CD4-positive, CD25-positive, alpha-beta regulatory T cell (primary cell): ENCODE results near the gene MAPKAP1. TPM values are rescaled to one million over a fixed set of nuclear protein-coding genes. Genes with fewer than 3 reads are reported as not detected.

ENCODE experiments used
- ATAC-seq, 2 donors: fragments of 150-1000 bp; cut with Tn5 transposase; one replicate each; pipeline ENCODE4 v1.10.0; 2021; ENCODE audit warnings: low read depth in 2 of 2, moderate number of reproducible peaks in 2 of 2, moderate library complexity in 1 of 2
- DNase-seq, 3 donors: peaks; one replicate each; pipeline versions ENCODE4 v3.0.0 to v3.0.0-alpha.2; 2012 to 2022; ENCODE audit warnings: mixed read lengths in 1 of 3
- H3K27ac ChIP-seq: one replicate; pipeline ENCODE4 v1.7.0; 2013; ENCODE audit warnings: mild to moderate bottlenecking, low read length; ENCODE audit not compliant: insufficient read depth, poor library complexity, severe bottlenecking
- H3K27me3 ChIP-seq: one replicate; pipeline ENCODE4 v1.7.0; 2013; ENCODE audit warnings: low read length; ENCODE audit not compliant: control insufficient read depth, insufficient read depth
- H3K36me3 ChIP-seq: one replicate; pipeline ENCODE4 v1.7.0; 2013; ENCODE audit warnings: mild to moderate bottlenecking, low read length, moderate library complexity; ENCODE audit not compliant: control insufficient read depth, insufficient read depth
- H3K4me1 ChIP-seq: 2 replicates; pipeline ENCODE4 v1.7.0; 2013; ENCODE audit warnings: mild to moderate bottlenecking, low read length; ENCODE audit not compliant: insufficient read depth, control insufficient read depth, poor library complexity, severe bottlenecking
- H3K4me3 ChIP-seq: one replicate; pipeline ENCODE4 v1.7.0; 2013; ENCODE audit warnings: low read depth, mild to moderate bottlenecking, low read length, moderate library complexity
- H3K9me3 ChIP-seq, 2 experiments: 1 replicate in 1 of 2; 2 replicates in 1 of 2; pipeline ENCODE4 v1.7.0; 2013; ENCODE audit warnings: low read length in 2 of 2, mild to moderate bottlenecking in 1 of 2, moderate library complexity in 1 of 2; ENCODE audit not compliant: control insufficient read depth in 2 of 2
- H3K27ac Mint-ChIP-seq, 3 donors: one replicate each; pipeline ENCODE4 v1.8.0; 2020 to 2022; ENCODE audit warnings: mild to moderate bottlenecking in 3 of 3, mixed read lengths in 3 of 3, moderate library complexity in 2 of 3
- H3K27me3 Mint-ChIP-seq: one replicate; pipeline ENCODE4 v1.8.0; 2022; ENCODE audit warnings: mild to moderate bottlenecking, mixed read lengths
- H3K36me3 Mint-ChIP-seq: one replicate; pipeline ENCODE4 v1.8.0; 2020; ENCODE audit warnings: mixed read lengths
- H3K4me1 Mint-ChIP-seq, 4 donors: one replicate each; pipeline ENCODE4 v1.8.0; 2020 to 2022; ENCODE audit warnings: mixed read lengths in 4 of 4, mild to moderate bottlenecking in 1 of 4
- H3K4me3 Mint-ChIP-seq, 4 donors: one replicate each; pipeline ENCODE4 v1.8.0; 2020 to 2022; ENCODE audit warnings: mild to moderate bottlenecking in 4 of 4, mixed read lengths in 4 of 4, moderate library complexity in 3 of 4
- H3K9me3 Mint-ChIP-seq, 7 donors: one replicate each; pipeline ENCODE4 v1.8.0; 2020 to 2022; ENCODE audit warnings: mixed read lengths in 7 of 7, mild to moderate bottlenecking in 3 of 7, moderate library complexity in 2 of 7
- polyA plus RNA-seq, 4 donors: library from polyadenylated mRNA; unstranded; fragments of 300-500 nt; fragmentation: Illumina TruSeq; gene quantifications; one replicate each; pipeline ENCODE4 v1.2.3, GENCODE V29; 2021
- total RNA-seq: library from RNA; stranded (reverse); gene quantifications from one replicate; pipeline ENCODE4 v1.2.3, GENCODE V29; 2022

MAPKAP1 gene
- total and polyA plus RNA-seq, 5 donors from 2014 or later, result 40.8 to 53.2 (median 47.3) TPM

- DNase-seq (peak in 1 of 3 donors; percentile 46), ATAC-seq (peak; percentile 67)
- Histone ChIP-seq H3K4me1 (peaks cover 5% of the 10 kb centered on the region), H3K4me3 (no peak overlapping the region), H3K27me3 (no peaks in the 10 kb centered on the region), H3K9me3 (no peaks in the 10 kb centered on the region), H3K27ac (no peak overlapping the region), H3K36me3 (peaks cover 18% of the 10 kb centered on the region)
- H3K9me3 Mint-ChIP-seq, result no peaks in the 10 kb centered on the region
- H3K36me3 Mint-ChIP-seq, result peaks cover 22% of the 10 kb centered on the region
- no peak overlapping the region for H3K4me3 Mint-ChIP-seq
- H3K4me1 Mint-ChIP-seq, result peaks cover 10 to 14% (median 13%) of the 10 kb centered on the region in 4 donors
- H3K27me3 Mint-ChIP-seq, result no peaks in the 10 kb centered on the region
- H3K27ac Mint-ChIP-seq, result peak overlapping the region in 2 of 3 donors; percentile 45 to 66
Measured at GRCh38 chr9:125663127-125663526, 43.9 kb downstream of the MAPKAP1 start.

- Mint-ChIP-seq H3K9me3 (peaks cover 0 to 2% (median 0%) of the 10 kb centered on the region in 7 donors), H3K27ac (no peak overlapping the region), H3K4me1 (peaks cover 17 to 21% (median 18%) of the 10 kb centered on the region in 4 donors), H3K4me3 (no peak overlapping the region), H3K27me3 (no peaks in the 10 kb centered on the region), H3K36me3 (peaks cover 30% of the 10 kb centered on the region)
- Histone ChIP-seq H3K27me3 (no peaks in the 10 kb centered on the region), H3K36me3 (peaks cover 16% of the 10 kb centered on the region), H3K4me1 (peaks cover 5% of the 10 kb centered on the region), H3K9me3 (no peaks in the 10 kb centered on the region), H3K27ac (no peak overlapping the region), H3K4me3 (no peak overlapping the region)
- DNase-seq (no peak), ATAC-seq (no peak)
Measured at GRCh38 chr9:125660557-125660956, 46.5 kb downstream of the MAPKAP1 start.

- Mint-ChIP-seq H3K4me3 (no peak overlapping the region), H3K27me3 (no peaks in the 10 kb centered on the region), H3K27ac (no peak overlapping the region), H3K4me1 (peaks cover 17 to 19% (median 18%) of the 10 kb centered on the region in 4 donors), H3K36me3 (peaks cover 26% of the 10 kb centered on the region), H3K9me3 (peaks cover 0 to 2% (median 0%) of the 10 kb centered on the region in 7 donors)
- H3K27ac ChIP-seq, result no peak overlapping the region
- H3K27me3 ChIP-seq, result no peaks in the 10 kb centered on the region
- peaks cover 16% of the 10 kb centered on the region for H3K36me3 ChIP-seq
- no peak for DNase-seq
- H3K4me3 ChIP-seq, result no peak overlapping the region
- H3K4me1 ChIP-seq, result peaks cover 5% of the 10 kb centered on the region
- no peaks in the 10 kb centered on the region for H3K9me3 ChIP-seq
- ATAC-seq, result no peak
Measured at GRCh38 chr9:125659954-125660353, 47.1 kb downstream of the MAPKAP1 start.

GRCh38 chr9:125659201-125659840 lies 47.7 kb downstream of the MAPKAP1 start:
- Histone ChIP-seq H3K4me3 (no peak overlapping the region), H3K9me3 (no peaks in the 10 kb centered on the region), H3K27ac (no peak overlapping the region), H3K36me3 (peaks cover 16% of the 10 kb centered on the region), H3K27me3 (no peaks in the 10 kb centered on the region), H3K4me1 (peaks cover 5% of the 10 kb centered on the region)
- Mint-ChIP-seq H3K27ac (no peak overlapping the region), H3K9me3 (peaks cover 0 to 2% (median 0%) of the 10 kb centered on the region in 7 donors), H3K4me3 (no peak overlapping the region), H3K27me3 (no peaks in the 10 kb centered on the region), H3K36me3 (peaks cover 26% of the 10 kb centered on the region), H3K4me1 (peaks cover 17 to 23% (median 21%) of the 10 kb centered on the region in 4 donors)
- DNase-seq, result no peak
- ATAC-seq, result no peak

GRCh38 chr9:125656560-125656959 lies 50.4 kb downstream of the MAPKAP1 start:
- ATAC-seq (no peak), DNase-seq (no peak)
- Mint-ChIP-seq H3K4me1 (peaks cover 12 to 28% (median 19%) of the 10 kb centered on the region in 4 donors), H3K9me3 (peaks cover 0 to 2% (median 0%) of the 10 kb centered on the region in 7 donors), H3K27ac (no peak overlapping the region), H3K27me3 (no peaks in the 10 kb centered on the region), H3K36me3 (peaks cover 31% of the 10 kb centered on the region), H3K4me3 (no peak overlapping the region)
- Histone ChIP-seq H3K9me3 (no peaks in the 10 kb centered on the region), H3K36me3 (peaks cover 35% of the 10 kb centered on the region), H3K4me3 (no peak overlapping the region), H3K27ac (no peak overlapping the region), H3K4me1 (no peaks in the 10 kb centered on the region), H3K27me3 (no peaks in the 10 kb centered on the region)

GRCh38 chr9:125655691-125656410 lies 51.2 kb downstream of the MAPKAP1 start:
- no peak for DNase-seq
- Histone ChIP-seq H3K4me1 (no peaks in the 10 kb centered on the region), H3K4me3 (no peak overlapping the region), H3K27me3 (no peaks in the 10 kb centered on the region), H3K36me3 (peaks cover 37% of the 10 kb centered on the region), H3K27ac (no peak overlapping the region), H3K9me3 (no peaks in the 10 kb centered on the region)
- Mint-ChIP-seq H3K4me3 (no peak overlapping the region), H3K27ac (peak overlapping the region in 1 of 3 donors; percentile 31), H3K4me1 (peaks cover 15 to 28% (median 23%) of the 10 kb centered on the region in 4 donors), H3K27me3 (no peaks in the 10 kb centered on the region), H3K9me3 (peaks cover 0 to 2% (median 0%) of the 10 kb centered on the region in 7 donors), H3K36me3 (peaks cover 31% of the 10 kb centered on the region)
- ATAC-seq, result no peak

GRCh38 chr9:125655066-125655633 lies 51.9 kb downstream of the MAPKAP1 start:
- Mint-ChIP-seq H3K4me3 (no peak overlapping the region), H3K4me1 (peaks cover 22 to 35% (median 30%) of the 10 kb centered on the region in 4 donors), H3K9me3 (peaks cover 0 to 2% (median 0%) of the 10 kb centered on the region in 7 donors), H3K27me3 (no peaks in the 10 kb centered on the region), H3K27ac (no peak overlapping the region), H3K36me3 (peaks cover 37% of the 10 kb centered on the region)
- ATAC-seq (no peak), DNase-seq (no peak)
- H3K4me3 ChIP-seq, result no peak overlapping the region
- peaks cover 37% of the 10 kb centered on the region for H3K36me3 ChIP-seq
- no peak overlapping the region for H3K27ac ChIP-seq
- no peaks in the 10 kb centered on the region for H3K4me1 ChIP-seq
- no peaks in the 10 kb centered on the region for H3K9me3 ChIP-seq
- H3K27me3 ChIP-seq, result no peaks in the 10 kb centered on the region
